HG02973 (cell line): ENCODE measurements around the gene SCAF8.

Experiments
- ATAC-seq: cut with Tn5 transposase; IDR thresholded peaks from one replicate; pipeline ENCODE4 v1.9.1; 2021; ENCODE audit warnings: moderate library complexity; ENCODE audit not compliant: unreplicated experiment

Gene SCAF8

DNA sequence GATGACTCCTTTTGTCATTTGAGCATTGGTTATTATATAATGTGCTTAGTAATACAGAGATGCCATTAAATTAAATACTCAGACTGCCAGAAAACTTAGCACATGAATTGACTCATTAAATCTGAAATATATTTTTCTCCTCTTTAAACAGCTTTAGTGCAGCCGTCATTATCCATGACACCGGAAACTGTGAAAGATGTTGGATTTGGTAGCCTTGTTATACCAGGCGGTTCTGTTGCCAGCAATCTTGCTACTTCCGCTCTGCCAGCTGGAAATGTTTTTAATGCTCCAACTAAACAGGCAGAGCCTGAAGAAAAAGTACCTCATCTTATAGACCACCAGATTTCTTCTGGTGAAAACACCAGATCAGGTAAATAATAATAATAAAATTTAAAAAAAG, 97.6 kb downstream of the SCAF8 start:
- ATAC-seq: no peak

DNA sequence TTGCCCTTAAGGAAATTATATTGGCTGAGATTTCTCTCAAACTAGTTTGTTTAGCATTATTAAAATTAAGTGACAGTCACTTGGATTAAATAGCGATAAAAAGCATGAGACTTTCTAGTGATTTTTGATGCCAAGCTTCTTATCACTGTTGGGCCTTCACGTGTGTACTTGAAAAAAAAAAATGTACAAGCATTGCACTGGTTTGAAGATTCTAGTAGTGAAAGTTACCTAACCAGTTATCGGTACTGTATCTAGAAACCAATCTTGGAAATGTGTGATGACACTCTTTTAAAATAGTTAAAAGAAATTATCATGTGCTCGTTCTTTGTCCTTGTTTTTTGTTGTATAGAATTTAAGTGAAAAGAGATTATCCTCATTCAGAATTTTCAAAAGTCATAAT, 102.1 kb downstream of the SCAF8 start:
- no peak for ATAC-seq

DNA sequence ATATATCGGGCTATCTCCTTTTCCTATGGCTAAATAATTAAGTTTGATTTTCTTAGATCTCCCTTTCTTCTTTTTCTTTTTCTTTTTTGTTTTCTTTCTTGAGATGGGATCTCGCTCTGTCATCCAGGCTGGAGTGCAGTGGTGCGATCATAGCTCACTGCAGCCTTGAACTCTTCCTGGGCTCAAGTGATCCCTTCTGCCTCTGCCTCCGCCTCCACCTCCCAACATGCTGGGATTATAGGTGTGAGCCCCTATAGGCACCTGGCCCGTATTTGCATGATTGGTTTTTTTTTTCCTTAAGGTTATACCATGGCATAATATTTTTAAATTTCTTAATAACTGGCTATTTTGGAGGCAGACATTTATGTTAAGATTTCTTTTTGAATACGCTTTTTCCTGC, 106.3 kb downstream of the SCAF8 start:
- ATAC-seq: no peak

DNA sequence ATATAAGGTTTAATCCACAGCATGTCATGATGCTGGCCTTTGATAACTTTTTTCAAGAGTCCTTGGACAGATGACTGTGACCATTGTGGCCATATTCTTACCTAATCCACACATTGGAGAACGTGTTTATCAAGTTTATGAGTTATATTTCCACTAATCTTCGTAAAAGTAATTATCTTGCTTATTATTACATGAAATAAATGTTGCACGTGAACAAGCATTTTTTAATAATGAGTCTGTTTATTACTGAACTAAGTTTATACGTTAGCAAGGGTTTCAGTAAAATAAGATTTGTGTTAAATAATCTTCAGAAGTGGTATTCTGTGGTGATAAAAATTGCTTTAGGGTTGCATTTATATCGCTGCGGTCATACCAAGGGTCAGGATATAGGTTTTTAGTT, 107.1 kb downstream of the SCAF8 start:
- ATAC-seq: no peak

DNA sequence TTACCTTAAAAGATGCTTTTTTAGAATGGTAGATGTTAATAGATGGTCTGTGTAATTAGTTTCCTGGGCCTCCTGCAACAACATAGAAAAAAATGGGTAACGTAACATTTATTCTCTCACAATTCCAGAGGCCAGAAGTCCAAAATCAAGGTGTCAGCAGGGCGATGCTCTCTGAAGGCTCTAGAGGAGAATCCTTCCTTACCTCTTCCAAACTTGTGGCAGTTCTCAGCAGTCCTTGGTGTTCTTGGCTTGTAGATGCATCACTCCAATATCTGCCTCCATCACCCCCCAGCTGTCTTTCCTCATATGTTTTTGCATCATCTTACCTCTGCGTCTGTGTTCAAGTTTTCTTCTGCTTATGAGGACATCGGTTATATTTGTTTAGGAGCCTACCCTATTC, 107.9 kb downstream of the SCAF8 start:
- ATAC-seq: no peak

DNA sequence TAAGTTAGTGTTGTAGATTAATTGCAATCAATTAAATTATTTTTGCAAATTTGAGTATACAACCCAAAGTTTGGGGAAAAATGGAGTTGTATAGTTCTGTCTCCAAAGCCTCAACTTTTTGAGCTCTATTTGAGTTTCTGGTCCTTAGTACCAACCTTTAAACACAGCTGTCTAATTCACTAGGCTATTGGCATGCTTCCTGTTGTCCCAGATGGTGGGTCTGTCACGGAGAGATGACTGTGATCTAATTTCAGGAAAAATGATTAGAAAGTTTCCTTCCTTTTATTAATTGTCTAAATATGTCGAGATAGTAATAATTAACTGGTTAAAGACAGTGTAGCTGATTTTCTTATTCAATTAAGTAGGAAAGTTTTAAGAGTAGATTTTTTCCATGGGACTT, 109.6 kb downstream of the SCAF8 start:
- no peak for ATAC-seq

DNA sequence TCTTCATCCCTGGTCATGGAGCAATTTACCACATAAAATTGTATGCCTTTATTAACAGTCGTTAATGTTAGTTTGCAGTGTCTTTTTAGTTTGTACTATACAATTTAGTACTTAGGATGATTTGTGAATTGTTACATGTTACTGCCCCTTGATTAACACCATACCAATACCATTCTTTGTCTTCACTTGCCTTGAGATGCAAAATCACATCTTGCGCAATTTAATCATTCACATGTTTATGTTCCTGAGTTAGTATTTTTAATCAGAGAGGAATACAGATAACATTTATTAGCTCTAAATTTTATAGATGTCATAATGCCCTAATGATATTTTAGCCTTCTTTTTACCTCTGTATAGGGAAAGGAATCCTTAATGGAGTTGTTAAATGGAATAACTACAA, 114.1 kb downstream of the SCAF8 start:
- no peak for ATAC-seq

DNA sequence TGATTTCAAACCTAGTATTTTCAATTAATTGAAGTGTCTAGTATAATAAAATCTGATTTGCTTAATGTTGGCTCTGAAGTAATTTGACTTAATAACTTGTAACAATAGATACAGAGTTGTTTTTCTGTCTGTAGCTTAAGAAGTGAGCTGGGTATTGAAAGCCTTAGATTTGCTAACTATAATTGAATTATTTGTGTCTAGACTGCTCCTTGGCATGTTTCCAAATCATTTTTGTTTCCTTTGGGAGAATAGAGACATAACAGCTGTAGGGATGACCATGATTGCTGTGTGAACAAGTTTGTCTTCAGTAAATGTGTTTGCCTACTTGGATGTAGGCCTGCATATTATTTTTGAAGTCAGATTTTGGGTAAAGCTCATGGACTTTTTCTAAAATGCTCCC, 115.4 kb downstream of the SCAF8 start:
- no peak for ATAC-seq

DNA sequence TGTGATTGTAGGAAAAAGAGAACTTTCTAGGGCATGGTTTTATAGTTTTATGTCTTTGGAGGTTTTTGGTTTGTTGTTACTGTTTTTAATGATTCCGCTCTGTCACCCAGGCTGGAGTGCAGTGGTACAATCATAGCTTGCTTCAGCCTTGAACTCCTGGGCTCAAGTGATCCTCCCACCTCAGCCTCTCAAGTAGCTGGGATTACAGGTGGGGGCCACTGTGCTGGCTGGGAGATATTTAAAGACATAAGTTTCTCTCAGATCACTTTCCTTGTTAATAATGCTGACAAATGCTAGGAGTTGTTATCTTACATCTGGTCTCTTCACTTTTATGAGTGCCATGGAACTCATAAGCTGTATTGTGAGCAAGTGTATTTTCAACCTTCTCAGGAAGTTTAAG, 116.3 kb downstream of the SCAF8 start:
- ATAC-seq: no peak

DNA sequence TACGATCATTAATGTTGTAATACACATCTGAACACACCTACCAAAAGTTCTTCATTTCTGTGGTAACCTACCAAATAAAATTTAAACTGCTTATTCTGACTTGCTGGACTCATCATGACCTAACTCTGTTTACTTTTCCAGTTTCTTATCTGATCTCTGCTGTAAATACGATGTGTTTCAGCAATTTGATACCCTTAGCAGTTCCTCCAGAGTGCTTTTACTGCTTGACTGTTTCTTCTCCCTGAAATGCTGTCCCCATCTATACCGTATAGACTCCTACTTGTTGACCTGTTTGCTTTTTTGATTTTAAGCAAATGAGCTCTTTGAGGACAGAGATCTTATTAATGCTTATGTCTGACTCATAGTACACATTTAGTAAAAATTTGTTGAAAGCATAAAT, 119.5 kb downstream of the SCAF8 start:
- no peak for ATAC-seq

DNA sequence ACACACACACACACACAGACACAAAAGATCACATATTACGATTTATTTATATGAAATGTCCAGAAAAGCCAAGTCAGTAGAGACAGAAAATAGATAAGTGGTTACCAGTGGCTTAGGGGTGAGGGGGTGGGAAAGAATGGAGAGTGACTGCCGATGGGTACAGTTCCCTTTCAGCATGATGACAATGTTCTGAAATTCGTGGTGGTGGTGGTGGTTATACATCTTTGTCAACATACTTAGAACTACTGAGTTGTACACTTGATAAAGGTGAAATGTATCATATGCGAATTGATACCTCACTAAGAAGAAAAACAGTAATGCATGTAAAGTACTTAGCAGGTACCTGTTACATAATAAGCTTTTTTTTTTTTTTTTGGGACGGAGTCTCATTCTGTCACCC, 124.3 kb downstream of the SCAF8 start:
- ATAC-seq: no peak

DNA sequence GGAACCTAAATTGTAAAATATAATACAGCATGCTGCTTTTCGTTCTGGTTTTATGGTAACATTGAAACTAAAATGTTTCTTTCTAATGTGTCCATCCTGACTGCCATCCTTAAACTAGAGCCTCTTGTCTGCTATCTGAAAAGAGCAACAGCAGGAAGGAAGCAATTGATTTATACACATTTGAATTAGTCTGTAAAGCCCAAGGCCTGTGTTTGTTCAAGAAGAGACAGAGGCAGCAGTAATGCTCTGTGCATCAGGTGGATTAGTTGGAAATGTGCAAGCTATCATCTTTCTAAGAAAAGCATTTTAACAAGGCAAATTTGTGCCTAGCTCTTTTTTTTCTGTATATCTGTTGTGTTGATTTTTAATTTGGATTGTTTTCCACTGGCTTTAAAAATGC, 128.6 kb downstream of the SCAF8 start:
- no peak for ATAC-seq

DNA sequence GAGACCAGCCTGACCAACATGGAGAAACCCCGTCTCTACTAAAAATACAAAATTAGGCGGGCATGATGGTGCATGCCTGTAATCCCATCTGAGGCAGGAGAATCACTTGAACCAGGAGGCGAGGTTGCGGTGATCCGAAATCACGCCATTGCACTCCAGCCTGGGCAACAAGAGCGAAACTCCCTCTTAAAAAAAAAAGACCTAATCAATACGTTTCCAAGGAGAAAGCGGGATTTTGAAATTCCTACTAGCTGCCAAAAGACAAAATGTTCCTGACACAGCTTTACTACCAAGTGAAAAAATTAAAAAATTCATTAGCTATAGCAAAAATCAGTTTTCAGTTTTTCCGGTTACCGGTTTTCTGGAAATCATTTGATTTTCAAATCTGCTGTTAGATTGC, 129.3 kb downstream of the SCAF8 start:
- ATAC-seq: no peak

DNA sequence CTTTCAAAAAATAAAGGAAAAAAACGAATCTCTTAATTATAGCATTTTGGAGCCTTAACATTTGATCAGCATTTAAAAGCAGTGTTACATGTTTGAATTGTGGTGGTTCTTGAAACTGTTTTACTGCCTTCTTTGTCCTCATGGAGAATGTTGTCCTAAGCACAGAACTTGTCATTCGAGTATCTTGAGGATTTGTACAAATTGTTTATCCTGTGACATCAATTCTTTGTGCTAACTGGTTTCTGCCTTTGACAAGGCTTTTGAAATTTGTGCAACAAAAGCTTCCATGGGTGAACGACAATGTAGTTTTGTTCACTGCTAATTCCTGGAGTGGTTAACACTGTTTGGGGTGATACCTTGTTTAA, 130.8 kb downstream of the SCAF8 start:
- no peak for ATAC-seq

DNA sequence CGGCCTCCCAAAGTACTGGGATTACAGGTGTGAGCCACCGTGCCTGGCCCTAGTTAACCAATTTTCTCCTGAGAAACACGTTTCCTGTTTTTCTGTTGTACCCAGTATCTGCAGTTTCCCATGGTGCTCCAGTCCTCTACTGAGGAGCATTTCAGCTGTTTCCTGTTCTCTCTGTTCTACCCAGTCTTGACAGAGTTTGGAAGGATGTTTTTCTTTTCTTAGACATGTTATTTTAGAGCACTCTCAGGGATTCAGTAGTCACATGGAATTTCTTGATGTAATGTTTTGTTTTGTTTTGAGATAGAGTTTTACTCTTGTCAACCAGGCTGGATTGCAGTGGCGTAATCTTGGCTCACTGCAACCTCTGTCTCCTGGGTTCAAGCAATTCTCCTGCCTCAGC, 132.1 kb downstream of the SCAF8 start:
- ATAC-seq: no peak

DNA sequence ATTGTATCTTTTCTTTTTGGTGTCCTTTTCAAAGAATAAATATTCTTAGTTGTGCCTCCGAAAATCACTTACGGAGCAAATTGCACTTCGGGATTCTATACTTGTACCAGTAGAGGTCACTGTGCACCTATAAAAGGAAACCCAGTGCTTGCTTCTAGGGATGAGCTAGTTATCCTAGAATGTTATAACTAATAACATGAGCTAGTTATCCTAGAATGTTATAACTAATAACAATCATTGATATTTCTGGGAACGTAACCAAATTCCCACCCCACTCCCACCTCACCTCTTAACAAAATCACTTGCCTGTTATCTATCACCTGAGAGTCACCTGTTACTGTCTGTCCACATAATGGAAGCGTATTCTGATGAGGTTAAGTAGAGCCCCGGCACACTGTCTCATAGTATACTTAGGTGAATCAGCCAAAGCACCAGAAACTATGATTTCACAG, 135.0 kb downstream of the SCAF8 start:
- ATAC-seq: no peak

DNA sequence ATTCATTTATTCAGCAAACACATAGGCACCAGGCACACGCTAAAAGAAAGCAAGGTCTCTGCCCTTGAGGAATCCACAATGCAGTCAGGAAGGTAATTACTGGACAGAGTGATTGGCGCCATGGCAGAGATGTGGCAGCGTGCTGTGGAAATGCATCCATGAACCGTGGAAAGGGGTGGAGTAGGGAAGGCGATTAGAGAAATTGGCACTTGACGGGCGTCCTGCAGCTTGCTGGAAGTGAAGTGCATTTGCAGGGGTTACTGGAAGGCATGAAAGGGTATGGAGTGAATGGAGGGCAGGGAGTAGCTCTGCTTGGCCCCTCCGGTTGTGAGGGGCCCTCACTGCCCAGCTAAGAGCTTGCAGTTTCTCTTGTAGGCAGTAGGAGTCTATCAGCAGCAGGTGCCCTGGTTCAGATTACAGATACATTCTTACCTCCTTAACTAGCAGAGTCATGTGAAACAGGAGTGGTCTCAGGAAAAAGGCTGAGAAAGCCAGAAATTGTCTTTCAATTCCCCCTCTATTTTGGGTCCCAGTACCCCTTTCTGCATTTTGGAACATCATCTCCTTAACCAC, 139.4 kb downstream of the SCAF8 start:
- no peak for ATAC-seq

DNA sequence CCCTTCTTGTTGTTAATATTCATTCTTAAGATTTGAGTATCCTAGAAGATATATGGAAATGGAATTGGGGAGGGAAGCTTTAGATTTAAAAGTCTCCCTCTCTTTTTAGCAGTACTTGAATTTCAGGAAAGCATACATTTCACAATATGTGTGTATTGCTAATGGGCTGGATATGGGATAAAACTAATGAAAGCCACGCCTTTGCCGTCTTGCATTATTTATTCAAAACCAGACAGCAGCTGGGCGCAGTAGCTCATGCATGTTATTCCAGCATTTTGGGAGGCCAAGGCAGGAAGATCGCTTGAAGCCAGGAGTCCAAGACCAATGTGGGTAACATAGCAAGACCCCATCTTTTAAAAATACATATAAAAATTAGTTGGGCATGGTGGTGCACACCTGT, 140.3 kb downstream of the SCAF8 start:
- ATAC-seq: no peak

DNA sequence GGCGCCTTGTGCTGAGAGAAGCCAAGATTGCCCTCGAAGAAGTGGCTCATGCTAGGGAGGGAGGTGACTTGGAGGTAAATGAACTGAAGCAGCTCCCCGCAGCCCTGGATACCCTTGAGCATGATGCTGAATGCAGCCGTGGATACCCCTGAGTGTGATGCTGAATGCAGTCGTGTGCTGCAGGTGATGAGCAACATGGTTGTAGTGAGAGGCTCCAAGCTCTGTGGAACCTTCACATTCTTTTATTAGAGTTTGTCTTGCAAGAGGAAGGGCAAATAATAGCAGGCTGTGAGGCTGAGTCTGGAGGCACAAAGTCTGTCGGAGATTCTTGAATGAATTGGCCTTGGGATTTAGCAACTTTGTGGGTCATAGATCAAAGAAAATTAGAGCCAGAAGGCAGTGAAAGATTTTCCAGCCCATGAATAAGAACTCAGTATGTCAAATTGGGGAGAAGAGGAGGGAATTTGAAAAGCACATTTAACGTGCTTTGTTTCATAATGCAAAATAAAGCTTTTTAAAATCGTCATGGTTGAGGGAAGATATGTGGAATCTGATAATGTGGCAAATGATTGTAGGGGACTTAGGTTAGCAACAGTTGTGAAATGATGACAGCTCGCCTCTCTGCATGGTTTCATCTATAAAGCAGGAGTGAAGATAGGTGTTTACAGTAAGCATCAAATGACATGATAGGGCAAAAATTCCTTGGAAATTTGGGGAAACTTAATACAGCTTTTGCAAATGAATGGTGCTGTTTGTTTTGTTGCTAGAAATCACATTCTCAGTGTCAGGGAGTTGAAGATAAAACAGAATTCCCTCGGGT, 141.8 kb downstream of the SCAF8 start:
- no peak for ATAC-seq

DNA sequence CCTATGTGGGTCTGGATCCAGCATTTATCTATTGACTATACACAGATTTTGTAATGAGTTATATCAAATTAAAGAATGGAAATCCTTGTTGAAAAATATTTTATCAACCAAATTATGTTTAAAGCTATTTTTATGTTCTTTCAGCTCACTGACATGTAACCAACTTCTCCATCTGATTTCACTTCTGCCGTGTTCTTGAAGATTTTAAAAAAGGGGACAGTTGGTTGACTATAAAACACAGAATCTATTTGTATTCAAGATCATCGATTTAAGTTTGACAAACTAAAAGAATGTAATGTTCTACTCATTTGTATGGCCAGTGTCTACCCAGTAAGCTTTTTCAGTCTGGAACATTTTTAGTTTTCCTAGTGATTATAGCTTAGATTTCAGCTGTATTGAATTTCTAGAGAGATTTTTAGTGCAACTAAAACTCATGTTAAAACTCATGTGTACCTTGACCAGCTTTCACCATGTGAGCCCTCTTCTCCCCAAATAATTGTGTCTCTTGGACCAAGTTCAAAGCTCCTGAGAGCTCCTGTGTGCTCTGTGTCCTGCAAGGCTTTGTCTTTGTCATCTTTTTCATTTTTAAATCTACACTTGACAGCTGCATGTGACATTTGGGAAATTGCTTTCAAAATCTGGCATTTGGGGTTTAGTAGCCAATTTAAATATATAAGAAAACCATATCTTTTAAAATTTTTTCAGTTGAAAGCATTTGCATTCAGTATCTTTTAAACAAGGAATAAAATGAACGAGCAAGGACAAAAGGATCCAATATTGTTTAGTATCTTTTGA, 143.5 kb downstream of the SCAF8 start:
- no peak for ATAC-seq

DNA sequence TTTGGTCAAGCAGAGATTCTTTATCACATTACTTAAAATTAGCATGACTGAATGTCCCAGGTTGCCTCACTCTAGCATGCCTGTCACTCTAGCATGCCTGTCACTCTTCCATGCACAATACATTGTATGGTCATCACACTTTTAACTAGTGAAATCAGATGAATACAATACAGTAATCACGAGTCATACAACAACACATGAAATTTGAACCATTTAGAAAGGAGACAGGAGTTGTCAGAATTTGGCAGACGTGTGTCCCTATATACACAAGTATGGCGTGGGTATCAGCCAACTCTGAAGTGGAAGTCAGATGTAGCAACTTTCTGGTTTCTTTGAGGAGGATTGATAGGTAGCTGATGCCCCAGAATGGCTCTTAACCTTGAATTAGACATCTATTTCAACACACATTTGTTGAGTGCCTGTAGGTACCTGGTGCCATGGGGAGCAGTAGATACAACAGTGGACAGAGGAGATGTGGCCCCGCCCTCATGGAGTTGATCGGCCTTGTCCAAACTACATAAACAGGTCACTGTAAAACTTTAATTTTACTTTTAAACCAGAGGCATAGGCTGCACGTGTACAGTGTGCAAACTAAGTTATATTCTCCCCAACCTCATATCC, 145.8 kb downstream of the SCAF8 start:
- ATAC-seq: no peak

DNA sequence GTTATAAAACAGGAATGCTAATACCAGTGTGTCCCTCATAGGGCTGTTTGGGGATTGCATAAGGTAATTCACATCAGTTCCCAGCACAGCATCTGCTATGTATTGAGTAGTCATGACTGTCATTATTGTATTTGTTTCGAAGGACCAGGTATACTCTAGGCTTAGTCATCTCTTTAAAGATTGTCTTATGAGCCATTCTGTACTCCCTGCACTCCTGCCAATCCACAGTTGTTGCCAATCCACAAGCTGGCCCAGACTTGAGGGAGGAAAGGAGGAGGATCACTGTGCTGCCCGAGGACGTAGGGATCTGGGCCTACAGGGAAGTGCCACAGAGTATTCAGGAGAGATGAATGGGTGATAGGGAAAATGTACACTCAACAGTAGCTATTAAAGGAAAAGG, 148.9 kb downstream of the SCAF8 start:
- no peak for ATAC-seq
